MG63 (cell line): ENCODE measurements around the gene NOCT. TPM values are rescaled to one million over a fixed set of nuclear protein-coding genes. Genes with fewer than 3 reads are reported as not detected.
A peak's percentile ranks its signal among the peaks of the same experiment; 100 is the strongest.

Source experiments
- DNase-seq: peaks from one replicate; pipeline ENCODE4 v3.0.0-alpha.2; 2020
- H3K27me3 ChIP-seq: fragments of 250-450 bp; sonication (Bioruptor Pico); 2 replicates; pipeline ENCODE4 v1.5.1; 2020; ENCODE audit warnings: mild to moderate bottlenecking, moderate library complexity
- H3K36me3 ChIP-seq: fragments of 250-450 bp; sonication (Bioruptor Pico); 2 replicates; pipeline ENCODE4 v1.5.1; 2020; ENCODE audit warnings: mild to moderate bottlenecking, moderate library complexity
- H3K4me3 ChIP-seq: fragments of 250-450 bp; sonication (Bioruptor Pico); 2 replicates; pipeline ENCODE4 v1.5.1; 2020; ENCODE audit warnings: mild to moderate bottlenecking, moderate library complexity
- H3K9me3 ChIP-seq: fragments of 250-450 bp; sonication (Bioruptor Pico); 2 replicates; pipeline ENCODE4 v1.5.1; 2020; ENCODE audit warnings: mild to moderate bottlenecking, moderate library complexity
- total RNA-seq: library from RNA; depleted of rRNA; stranded (reverse); fragments of >200 nt; shearing (Covaris generic); gene quantifications from 2 replicates; pipeline ENCODE4 v1.2.3, GENCODE V29; 2014; ENCODE audit warnings: low replicate concordance; rRNA removed

The NOCT gene
- total RNA-seq, 1 experiment from 2014 or later, result 11.9 TPM

DNA sequence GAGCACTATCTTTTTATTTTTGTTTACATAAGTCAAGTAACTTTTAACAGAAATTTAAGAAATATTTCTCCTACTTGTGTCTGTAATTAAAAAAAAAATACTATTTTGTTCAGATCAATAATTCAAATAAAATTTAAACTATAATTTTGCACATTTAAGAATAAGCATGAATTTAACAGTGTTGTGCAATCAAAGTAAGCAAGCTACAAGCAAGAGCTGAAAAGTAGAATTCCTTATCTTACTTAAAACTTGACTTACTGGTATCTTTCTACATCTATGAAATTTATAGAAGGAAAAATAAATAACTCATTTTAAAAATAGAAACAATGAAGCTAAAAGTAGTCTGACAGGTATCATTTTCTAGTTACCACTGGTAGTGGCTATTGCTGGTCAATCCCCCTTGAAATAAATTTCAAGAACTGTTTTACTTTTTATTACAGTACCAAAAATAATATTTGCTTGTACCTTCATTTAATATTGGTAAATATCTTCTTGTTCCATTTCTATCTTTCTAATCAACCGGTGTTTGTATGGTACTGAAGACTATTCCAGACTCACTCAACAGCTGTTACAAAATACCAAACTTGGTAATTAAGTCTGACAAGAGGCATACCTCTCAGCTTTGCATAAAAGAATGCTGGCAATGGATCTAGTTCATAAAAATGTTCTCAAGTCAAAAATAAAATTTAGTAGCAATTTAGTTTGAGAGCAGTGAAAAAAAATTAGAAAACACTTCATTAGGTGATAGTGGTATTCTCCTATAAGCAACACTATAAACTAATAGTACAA lies 62.2 kb downstream of the NOCT start:
- Histone ChIP-seq H3K36me3 (peaks cover 7% of the 10 kb centered on the region), H3K27me3 (no peaks in the 10 kb centered on the region), H3K4me3 (no peak overlapping the region), H3K9me3 (no peaks in the 10 kb centered on the region)
- DNase-seq, result no peak

DNA sequence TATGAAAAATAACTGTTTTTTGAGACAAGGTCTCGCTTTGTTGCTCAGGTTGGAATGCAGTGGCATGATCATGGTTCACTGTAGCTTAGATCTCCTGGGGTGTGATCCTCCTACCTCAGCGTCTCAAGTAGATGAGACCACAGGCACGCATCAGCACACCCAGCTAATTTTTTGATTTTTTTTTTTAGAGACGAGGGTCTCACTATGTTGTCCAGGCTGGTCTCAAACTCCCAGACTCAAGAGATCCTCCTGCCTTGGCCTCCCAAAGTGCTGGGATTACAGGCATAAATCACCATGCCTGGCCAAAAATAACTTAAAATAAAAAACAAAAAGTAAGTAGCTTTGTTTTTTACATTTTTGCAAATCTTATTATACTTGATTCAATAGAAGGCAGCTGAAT lies 63.3 kb downstream of the NOCT start:
- H3K9me3 ChIP-seq, result no peaks in the 10 kb centered on the region
- H3K27me3 ChIP-seq, result no peaks in the 10 kb centered on the region
- DNase-seq, result no peak
- H3K36me3 ChIP-seq, result peaks cover 3% of the 10 kb centered on the region; the same call in 1 of the 2 replicates
- H3K4me3 ChIP-seq, result no peak overlapping the region

DNA sequence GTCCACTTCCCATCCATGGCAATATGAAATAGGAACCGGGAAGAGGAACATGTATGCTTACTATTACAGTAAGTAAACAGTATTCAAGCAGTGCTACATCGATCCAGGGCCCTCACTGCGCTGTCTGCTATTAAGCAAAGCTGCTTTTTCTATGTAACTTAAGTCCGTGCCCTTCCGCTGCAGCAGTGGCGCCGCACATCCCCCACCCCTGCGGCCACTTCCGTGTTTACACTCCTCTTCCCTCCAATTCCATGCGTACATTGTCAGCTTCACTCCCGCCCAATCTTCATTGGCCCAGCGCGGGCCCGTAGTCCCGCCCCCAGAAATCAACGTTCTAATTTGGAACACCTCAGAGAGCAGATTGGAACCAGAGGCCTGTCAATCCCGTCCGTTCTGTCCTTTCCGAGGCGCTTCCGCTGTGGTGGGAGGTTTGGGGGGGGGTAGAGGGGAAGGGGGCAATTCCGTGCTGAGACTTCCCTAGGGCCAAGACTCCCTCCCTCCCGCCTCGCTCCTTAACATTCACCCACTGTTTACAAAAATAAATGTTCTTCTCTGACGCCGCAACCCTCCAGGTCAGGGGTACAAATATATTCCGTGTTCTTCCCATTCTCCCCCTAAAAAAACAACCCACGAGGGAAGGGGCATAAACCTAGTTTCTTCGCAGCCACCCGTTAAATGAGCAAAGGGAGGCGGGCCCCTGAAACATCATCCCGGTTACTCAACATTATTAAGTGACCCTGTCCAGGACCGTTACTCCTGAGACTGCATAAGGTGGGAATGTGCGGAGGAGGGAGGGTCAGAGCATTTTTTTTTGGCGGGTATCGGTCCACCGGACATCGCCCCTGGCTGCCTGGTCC lies 67.4 kb downstream of the NOCT start:
- Histone ChIP-seq H3K36me3 (peaks cover 3% of the 10 kb centered on the region; the same call in 1 of the 2 replicates), H3K27me3 (no peaks in the 10 kb centered on the region), H3K9me3 (no peaks in the 10 kb centered on the region), H3K4me3 (peak overlapping the region; percentile 89)
- peak; percentile 94 for DNase-seq

DNA sequence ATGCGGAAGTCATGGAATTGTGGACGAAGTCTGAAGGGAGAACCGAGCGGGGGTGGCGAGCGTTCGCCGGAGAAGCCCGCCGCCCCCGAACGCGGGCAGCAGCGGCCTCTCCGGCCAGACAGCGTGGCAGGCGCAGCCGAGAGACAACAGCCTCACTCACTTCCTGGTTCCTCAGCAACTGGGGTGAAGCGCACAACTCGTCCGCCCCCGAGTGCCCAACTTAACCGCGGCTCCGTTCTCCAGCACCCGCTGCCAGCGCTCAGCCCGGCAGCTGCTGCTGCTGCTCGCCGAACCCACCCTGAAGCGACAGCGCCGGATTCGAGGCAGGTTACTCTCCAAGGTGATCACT lies 68.0 kb downstream of the NOCT start:
- Histone ChIP-seq H3K36me3 (peaks cover 3% of the 10 kb centered on the region; the same call in 1 of the 2 replicates), H3K27me3 (no peaks in the 10 kb centered on the region), H3K4me3 (peak overlapping the region; percentile 89), H3K9me3 (no peaks in the 10 kb centered on the region)
- DNase-seq, result peak; percentile 65

DNA sequence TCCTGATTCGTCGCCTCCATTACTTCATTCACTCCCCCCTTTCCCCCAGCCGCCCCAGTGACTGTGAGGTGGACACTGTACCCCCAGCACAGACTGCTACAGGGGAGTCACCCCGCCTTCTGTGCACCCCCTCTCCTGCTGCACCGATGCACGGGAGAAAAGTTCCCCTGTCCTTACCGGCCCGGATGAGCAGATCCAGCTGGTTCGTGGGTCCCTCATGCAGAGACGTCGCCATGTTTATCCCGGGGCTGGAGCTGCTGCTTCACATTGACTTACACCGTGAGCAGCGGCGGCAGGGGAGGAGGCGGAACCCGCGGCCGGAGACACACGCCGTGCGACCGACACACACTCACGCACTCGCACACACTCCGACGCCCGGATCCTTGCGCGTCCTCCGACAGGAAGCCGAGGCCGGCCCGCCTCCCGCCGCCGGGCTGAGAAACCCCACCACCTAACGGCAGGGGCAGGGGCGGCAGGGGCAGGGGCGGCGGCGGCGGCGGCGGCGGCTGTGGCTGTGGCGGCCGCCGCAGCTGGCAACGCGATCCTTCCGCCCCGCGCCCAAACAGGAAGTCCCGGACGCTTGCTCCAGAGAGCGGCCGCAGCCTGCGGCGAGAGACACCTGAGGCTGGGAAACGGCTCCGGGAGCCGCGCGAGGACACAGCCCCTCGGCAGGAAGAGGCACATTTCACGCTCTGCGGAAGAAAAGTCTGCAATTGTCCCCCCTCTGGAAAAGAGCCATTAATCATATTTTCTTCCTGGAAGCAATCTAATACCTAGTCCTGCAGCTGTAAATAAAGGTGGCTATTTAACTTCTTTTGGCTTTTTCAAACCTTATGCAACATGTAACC lies 68.6 kb downstream of the NOCT start:
- peak overlapping the region; percentile 89 for H3K4me3 ChIP-seq
- peaks cover 3% of the 10 kb centered on the region; the same call in 1 of the 2 replicates for H3K36me3 ChIP-seq
- H3K27me3 ChIP-seq, result no peaks in the 10 kb centered on the region
- DNase-seq, result peak; percentile 88
- no peaks in the 10 kb centered on the region for H3K9me3 ChIP-seq

DNA sequence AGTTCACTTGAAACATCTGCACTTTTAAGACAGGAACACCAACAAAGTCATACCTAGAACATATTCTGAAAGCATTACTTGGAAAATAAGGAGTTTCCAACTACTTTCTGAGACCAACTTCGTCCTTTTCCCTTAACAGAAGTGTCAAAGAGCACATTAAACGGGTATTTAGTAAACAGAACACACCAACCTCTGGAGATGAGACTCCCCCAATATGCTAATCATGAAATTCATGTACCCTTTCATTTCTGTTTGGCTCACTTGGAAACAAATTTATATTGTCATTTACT lies 69.2 kb downstream of the NOCT start:
- no peak for DNase-seq
- Histone ChIP-seq H3K36me3 (peaks cover 3% of the 10 kb centered on the region; the same call in 1 of the 2 replicates), H3K9me3 (no peaks in the 10 kb centered on the region), H3K4me3 (peak overlapping the region; percentile 89), H3K27me3 (no peaks in the 10 kb centered on the region)

DNA sequence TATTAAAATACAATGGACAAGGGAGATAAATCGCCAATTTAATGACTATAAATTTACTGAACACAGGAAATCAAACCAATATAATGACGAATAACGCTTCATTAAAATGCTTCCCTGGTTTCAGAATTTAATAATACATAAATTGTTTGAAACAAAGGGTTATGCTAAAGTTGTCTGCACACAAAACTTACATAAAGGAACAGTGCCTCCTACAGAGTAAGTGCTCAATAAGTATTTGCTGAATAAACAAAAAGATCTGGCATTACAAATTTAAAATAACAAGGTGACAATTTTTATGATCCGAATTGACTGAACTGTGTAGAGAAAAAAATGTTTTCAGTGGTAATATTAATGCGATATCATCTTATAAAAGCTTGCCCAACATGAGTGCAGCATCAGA lies 69.6 kb downstream of the NOCT start:
- H3K27me3 ChIP-seq, result no peaks in the 10 kb centered on the region
- no peak for DNase-seq
- no peaks in the 10 kb centered on the region for H3K9me3 ChIP-seq
- H3K36me3 ChIP-seq, result peaks cover 3% of the 10 kb centered on the region; the same call in 1 of the 2 replicates
- H3K4me3 ChIP-seq, result peak overlapping the region; percentile 89

DNA sequence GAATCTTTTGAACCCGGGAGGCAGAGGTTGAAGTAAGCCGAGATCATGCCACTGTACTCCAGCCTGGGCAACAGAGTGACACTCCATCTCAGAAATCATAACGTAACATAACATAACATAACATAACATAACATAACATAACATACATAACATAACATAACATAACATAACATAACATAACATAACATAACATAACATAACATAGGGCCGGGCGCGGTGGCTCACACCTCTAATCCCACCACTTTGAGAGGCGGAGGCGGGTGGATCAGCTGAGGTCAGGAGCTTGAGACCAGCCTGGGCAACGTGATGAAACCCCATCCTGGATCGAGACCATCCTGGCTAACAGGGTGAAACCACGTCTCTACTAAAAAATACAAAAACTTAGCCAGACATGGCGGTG lies 76.7 kb downstream of the NOCT start:
- no peaks in the 10 kb centered on the region for H3K36me3 ChIP-seq
- no peaks in the 10 kb centered on the region for H3K9me3 ChIP-seq
- no peaks in the 10 kb centered on the region for H3K27me3 ChIP-seq
- DNase-seq, result no peak
- no peak overlapping the region for H3K4me3 ChIP-seq

Other genes with a start within 250 kb of the NOCT start
- 16.4 and 19.0 TPM in 2 replicates for gene ELF2, start 161.4 kb downstream of the NOCT start, total RNA-seq